Mucosa of stomach (tissue), 1 donor: Measurements from ENCODE around the gene IQCB1.
"Not testable (repeated sequence)": the region's sequence is repeated elsewhere in the genome, so short reads cannot be mapped to it uniquely, and the experiment has no call there.

Source experiments
- H3K27me3 ChIP-seq: one replicate; pipeline ENCODE4 v1.7.0; 2013; ENCODE audit warnings: mild to moderate bottlenecking, low read length; ENCODE audit not compliant: control insufficient read depth, insufficient read depth
- H3K36me3 ChIP-seq: one replicate; pipeline ENCODE4 v1.7.0; 2013; ENCODE audit warnings: low read length; ENCODE audit not compliant: control insufficient read depth, insufficient read depth
- H3K4me1 ChIP-seq: one replicate; pipeline ENCODE4 v1.7.0; 2013; ENCODE audit warnings: mild to moderate bottlenecking, low read length; ENCODE audit not compliant: control insufficient read depth, insufficient read depth
- H3K4me3 ChIP-seq: one replicate; pipeline ENCODE4 v1.7.0; 2013; ENCODE audit warnings: low read length
- H3K9ac ChIP-seq: one replicate; pipeline ENCODE4 v1.7.0; 2013; ENCODE audit warnings: mild to moderate bottlenecking, low read length, moderate library complexity
- H3K9me3 ChIP-seq: one replicate; pipeline ENCODE4 v1.7.0; 2013; ENCODE audit warnings: mild to moderate bottlenecking, low read length, moderate library complexity; ENCODE audit not compliant: control insufficient read depth
- donor health status: Pancreatic carcinoma.

IQCB1 gene, protein sequence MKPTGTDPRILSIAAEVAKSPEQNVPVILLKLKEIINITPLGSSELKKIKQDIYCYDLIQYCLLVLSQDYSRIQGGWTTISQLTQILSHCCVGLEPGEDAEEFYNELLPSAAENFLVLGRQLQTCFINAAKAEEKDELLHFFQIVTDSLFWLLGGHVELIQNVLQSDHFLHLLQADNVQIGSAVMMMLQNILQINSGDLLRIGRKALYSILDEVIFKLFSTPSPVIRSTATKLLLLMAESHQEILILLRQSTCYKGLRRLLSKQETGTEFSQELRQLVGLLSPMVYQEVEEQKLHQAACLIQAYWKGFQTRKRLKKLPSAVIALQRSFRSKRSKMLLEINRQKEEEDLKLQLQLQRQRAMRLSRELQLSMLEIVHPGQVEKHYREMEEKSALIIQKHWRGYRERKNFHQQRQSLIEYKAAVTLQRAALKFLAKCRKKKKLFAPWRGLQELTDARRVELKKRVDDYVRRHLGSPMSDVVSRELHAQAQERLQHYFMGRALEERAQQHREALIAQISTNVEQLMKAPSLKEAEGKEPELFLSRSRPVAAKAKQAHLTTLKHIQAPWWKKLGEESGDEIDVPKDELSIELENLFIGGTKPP

DNA sequence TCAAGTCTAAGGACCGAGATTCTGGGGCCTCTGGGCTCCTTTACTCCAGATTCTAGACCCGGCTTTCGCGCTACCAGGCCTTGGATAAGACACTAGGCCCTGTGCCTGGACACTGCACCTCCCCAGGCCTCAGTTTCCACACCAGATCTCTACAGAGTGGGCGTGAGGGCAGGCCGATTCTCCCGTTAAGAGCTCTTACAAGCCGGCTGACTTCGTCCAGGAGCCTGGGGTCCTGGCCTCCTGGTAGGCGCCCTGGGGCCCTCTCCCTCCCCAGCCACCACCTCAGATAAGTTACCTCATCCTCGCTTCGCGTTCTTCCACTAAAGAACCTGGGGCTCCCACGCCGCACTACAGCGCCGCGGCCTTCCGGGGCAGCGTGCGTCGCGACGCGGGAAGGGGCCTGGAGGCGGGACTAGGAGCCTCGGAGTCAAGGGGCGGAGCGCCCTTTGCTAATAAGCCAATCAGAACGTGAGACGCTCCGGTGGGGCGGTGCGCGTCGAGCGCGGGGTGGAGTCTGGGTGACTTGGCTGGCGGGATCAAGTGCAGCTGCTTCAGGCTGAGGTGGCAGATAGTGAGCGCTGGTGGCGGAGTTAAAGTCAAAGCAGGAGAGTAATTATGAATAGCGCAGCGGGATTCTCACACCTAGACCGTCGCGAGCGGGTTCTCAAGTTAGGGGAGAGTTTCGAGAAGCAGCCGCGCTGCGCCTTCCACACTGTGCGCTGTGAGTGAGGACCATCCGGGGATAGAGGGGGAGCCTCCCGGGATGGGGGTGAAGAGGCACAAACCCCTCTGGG lies at the start of gene IQCB1, which contains the start of gene EAF2:
Gene IQCB1, minus strand, starts transcription at position 390 of the 794 bp plus-strand sequence. CDS start 6,100 bp downstream, outside the sequence.
Gene EAF2, plus strand, starts transcription at position 539 of the 794 bp plus-strand sequence. Its CDS starts 77 bp downstream, at position 616.
- Histone ChIP-seq H3K9ac (peak within 1 kb of the TSS; percentile 95), H3K27me3 (no peaks in the 10 kb centered on the region)

DNA sequence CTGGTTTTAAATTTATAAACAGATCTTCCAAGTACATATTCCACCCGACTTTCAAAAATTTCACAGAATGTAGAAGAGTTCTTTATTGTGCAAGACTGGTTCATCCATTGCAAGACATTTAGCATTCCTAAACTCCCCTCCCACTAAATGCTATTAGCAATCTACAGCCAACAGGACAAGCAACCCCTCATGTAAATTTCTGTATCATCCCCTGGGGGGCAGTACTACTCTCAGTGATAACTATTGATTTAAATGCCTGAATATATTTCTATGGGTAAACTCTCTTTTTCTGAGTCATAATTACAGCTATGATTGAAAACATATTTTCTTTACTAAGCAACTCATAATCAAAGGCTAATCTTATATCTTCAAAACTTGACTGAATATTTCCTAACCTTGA lies 48.6 kb upstream of the IQCB1 start:
- no peak overlapping the region for H3K9ac ChIP-seq
- H3K9me3 ChIP-seq, result no peaks in the 10 kb centered on the region
- no peaks in the 10 kb centered on the region for H3K36me3 ChIP-seq

More for the DNA sequence above, at the start of gene IQCB1, which contains the start of gene EAF2:
- H3K36me3 ChIP-seq, result no peaks in the 10 kb centered on the region
- H3K9me3 ChIP-seq, result no peaks in the 10 kb centered on the region
- H3K4me3 ChIP-seq, result peak within 1 kb of the TSS; percentile 93
- H3K4me1 ChIP-seq, result no peaks in the 10 kb centered on the region

DNA sequence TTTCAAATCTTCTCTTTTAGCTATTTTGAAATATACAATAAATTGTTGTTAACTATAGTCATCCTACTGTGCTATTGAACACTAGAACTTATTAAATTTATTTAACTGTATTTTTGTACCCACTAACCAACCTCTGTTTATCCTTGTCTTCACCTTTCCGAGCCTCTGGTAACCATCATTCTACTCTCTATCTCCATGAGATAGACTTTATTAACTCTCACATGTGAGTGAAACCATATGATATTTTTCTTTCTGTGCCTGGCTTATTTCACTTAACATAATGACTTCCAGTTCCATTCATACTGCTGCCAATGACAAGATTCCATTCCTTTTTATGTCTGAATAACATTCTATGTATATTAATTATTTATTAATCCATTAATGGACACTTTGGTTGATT lies 43.6 kb upstream of the IQCB1 start:
- Histone ChIP-seq H3K36me3 (no peaks in the 10 kb centered on the region), H3K4me1 (no peaks in the 10 kb centered on the region), H3K27me3 (no peaks in the 10 kb centered on the region), H3K9ac (no peak overlapping the region), H3K4me3 (no peak overlapping the region), H3K9me3 (no peaks in the 10 kb centered on the region)

More for the DNA sequence above, 48.6 kb upstream of the IQCB1 start:
- no peak overlapping the region for H3K4me3 ChIP-seq
- no peaks in the 10 kb centered on the region for H3K4me1 ChIP-seq
- H3K27me3 ChIP-seq, result no peaks in the 10 kb centered on the region

DNA sequence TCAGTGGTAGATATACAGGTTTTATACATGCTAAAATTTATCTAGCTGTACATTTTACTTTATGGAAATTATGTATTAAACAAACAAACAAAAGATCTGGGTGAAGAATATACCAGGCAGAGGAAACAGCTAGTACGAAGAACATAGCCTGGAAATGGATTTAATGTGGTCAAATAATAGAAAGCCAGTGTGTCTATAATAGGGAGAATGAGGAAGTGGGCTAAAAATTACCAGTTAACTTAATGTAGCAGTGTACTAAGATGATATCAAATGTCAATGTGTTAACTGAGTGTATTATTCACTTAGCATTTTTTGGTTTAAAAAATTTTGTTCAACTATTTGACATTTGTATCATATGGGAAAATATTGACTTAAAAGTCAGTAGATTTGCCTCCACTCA lies 36.6 kb upstream of the IQCB1 start:
- no peaks in the 10 kb centered on the region for H3K9me3 ChIP-seq
- H3K27me3 ChIP-seq, result no peaks in the 10 kb centered on the region
- H3K4me1 ChIP-seq, result no peaks in the 10 kb centered on the region

DNA sequence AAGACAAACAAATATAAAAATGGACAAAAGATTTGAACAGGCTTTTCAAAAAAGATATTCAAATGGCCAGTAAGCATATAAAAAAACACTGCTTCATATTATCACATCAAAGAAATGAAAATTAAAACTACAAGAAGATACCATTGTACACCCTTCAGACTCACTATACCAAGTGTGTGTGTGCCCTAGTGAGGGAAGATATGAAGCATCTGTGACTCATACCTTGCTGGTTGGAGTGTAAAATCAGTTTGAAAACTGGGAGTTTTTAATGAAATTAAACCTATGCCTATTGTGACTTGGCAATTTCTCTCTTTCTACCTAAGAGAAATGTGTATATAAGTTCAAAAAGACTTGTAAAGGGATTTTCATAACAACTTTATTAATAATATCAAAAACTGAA lies 35.9 kb upstream of the IQCB1 start:
- no peaks in the 10 kb centered on the region for H3K27me3 ChIP-seq
- no peak overlapping the region for H3K4me3 ChIP-seq
- no peak overlapping the region for H3K9ac ChIP-seq
- H3K9me3 ChIP-seq, result no peaks in the 10 kb centered on the region
- no peaks in the 10 kb centered on the region for H3K4me1 ChIP-seq
- H3K36me3 ChIP-seq, result no peaks in the 10 kb centered on the region

More for the DNA sequence above, 36.6 kb upstream of the IQCB1 start:
- Histone ChIP-seq H3K4me3 (no peak overlapping the region), H3K9ac (no peak overlapping the region), H3K36me3 (no peaks in the 10 kb centered on the region)

DNA sequence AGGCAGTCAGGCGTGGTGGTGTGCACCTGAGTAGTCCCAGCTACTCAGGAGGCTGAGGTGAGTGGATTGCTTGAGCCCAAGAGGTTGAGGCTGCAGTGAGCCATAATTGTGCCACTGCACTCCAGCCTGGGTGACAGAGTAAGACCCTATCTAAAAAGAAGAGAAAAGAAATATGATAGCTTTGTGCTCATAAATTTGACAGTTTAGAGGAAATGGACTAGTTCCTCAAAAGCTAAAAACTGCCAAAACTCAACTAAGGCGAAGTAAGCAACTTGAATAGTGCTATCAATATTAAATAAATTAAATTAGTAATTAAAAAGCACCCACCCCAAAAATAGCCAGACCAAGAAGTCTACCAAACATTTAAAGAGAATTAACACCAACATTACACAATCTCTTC lies 34.9 kb upstream of the IQCB1 start:
- H3K4me1 ChIP-seq, result no peaks in the 10 kb centered on the region
- no peaks in the 10 kb centered on the region for H3K27me3 ChIP-seq
- no peaks in the 10 kb centered on the region for H3K36me3 ChIP-seq
- H3K9ac ChIP-seq, result no peak overlapping the region
- H3K9me3 ChIP-seq, result no peaks in the 10 kb centered on the region
- H3K4me3 ChIP-seq, result no peak overlapping the region

DNA sequence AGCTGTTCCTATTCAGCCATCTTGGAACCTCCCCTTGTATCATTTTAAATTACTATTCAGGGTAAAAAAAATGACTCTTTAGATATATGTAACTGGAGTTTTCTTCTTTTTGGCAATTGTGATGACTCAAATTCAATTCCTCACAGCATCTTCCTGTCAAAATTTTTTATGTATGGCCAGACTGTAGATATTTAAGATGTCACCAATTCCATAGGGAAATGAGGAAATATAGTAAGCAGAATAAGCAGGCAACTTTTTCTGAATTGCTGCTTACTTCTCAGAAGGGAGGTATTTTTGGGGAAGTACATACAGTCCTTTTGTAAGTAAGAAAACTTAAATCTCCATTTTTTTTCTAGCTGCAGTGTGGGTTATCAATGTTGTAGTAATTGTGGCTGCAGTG lies 28.9 kb upstream of the IQCB1 start:
- Histone ChIP-seq H3K36me3 (no peaks in the 10 kb centered on the region), H3K4me3 (no peak overlapping the region), H3K27me3 (no peaks in the 10 kb centered on the region), H3K4me1 (no peaks in the 10 kb centered on the region), H3K9ac (no peak overlapping the region), H3K9me3 (no peaks in the 10 kb centered on the region)

DNA sequence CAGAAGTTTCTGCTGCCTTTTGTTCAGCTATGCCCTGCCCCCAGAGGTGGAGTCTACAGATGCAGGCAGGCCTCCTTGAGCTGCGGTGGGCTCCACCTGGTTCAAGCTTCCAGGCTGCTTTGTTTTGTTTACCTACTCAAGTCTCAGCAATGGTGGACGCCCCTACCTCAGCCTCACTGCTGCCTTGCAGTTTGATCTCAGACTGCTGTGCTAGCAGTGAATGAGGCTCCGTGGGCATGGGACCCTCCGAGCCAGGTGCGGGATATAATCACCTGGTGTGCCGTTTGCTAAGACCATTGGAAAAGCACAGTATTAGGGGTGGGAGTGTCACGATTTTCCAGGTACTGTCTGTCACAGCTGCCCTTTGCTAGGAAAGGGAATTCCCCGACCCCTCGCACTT lies 28.4 kb upstream of the IQCB1 start:
- not testable (repeated sequence) for H3K4me1 ChIP-seq, H3K9me3 ChIP-seq, H3K27me3 ChIP-seq, H3K9ac ChIP-seq, H3K36me3 ChIP-seq, H3K4me3 ChIP-seq

DNA sequence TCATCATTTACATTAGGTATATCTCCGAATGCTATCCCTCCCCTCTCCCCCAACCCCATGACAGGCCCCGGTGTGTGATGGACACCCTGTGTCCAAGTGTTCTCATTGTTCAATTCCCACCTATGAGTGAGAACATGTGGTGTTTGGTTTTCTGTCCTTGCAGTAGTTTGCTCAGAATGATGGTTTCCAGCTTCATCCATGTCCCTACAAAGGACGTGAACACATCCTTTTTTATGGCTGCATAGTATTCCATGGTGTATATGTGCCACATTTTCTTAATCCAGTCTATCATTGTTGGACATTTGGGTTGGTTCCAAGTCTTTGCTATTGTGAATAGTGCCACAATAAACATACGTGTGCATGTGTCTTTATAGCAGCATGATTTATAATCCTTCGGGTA lies 22.9 kb upstream of the IQCB1 start:
- not testable (repeated sequence) for H3K36me3 ChIP-seq, H3K4me3 ChIP-seq, H3K9me3 ChIP-seq, H3K27me3 ChIP-seq, H3K4me1 ChIP-seq, H3K9ac ChIP-seq

DNA sequence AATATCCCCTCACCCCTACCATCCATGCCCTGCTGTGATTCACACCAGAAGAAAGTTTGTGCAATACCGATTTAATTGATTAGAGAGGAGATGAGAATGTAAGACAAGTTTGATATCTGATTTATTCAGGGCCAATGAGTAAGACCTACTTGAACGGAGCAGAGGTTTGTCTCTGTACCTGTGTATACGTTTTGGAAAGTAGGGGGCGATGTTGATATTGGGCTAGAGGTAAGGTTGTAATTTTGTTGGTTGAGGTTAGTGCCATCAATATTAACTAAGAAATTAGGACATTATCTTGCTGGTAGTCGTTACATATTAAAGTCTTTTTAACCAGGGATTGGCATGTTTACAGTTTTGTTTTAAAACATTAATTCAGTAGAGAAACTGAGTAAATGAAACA lies 20.7 kb upstream of the IQCB1 start:
- Histone ChIP-seq H3K4me3 (no peak overlapping the region), H3K9ac (no peak overlapping the region), H3K9me3 (no peaks in the 10 kb centered on the region), H3K4me1 (no peaks in the 10 kb centered on the region), H3K36me3 (no peaks in the 10 kb centered on the region), H3K27me3 (no peaks in the 10 kb centered on the region)

DNA sequence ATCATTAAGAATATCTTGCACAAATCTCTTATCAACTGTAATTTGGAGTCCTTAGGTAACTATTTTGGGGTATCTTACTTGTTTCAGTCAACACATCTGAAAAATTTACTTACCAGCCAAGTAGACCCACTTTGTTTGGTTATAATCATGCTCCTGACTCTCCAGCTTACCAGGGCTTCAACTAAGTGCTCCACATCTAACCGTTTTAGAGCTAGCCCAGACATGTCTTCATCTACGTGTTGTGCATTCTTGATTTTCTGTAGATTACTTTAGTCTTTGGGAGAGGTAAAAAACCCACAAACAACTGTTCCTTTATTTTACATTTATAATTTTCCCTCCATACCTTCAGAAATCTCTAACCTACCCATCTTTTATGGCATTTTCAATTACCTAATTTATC lies 17.4 kb upstream of the IQCB1 start:
- Histone ChIP-seq H3K9ac (no peak overlapping the region), H3K9me3 (no peaks in the 10 kb centered on the region), H3K36me3 (no peaks in the 10 kb centered on the region)

DNA sequence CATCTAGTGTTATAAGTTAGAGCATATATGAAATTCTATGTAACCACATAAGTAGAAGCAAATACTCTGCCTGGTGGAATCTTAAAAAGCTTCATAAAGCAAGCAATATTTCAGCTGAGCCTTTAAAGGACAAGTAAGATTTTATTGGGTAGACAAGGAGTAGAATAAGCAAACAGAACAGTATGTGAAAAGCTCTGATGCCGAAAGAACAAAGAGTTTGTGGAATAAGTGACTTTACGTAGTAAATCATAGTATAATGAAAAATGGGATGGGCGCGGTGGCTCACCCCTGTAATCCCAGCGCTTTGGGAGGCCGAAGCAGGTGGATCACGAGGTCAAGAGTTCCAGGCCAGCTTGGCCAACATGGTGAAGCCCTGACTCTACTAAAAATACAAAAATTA lies 10.0 kb upstream of the IQCB1 start:
- Histone ChIP-seq H3K4me3 (no peak overlapping the region), H3K27me3 (no peaks in the 10 kb centered on the region), H3K9me3 (no peaks in the 10 kb centered on the region), H3K36me3 (no peaks in the 10 kb centered on the region), H3K9ac (no peak overlapping the region), H3K4me1 (no peaks in the 10 kb centered on the region)

More for the DNA sequence above, 17.4 kb upstream of the IQCB1 start:
- Histone ChIP-seq H3K27me3 (no peaks in the 10 kb centered on the region), H3K4me1 (no peaks in the 10 kb centered on the region), H3K4me3 (no peak overlapping the region)
